HepG2 (cell line): ENCODE data around the gene PARD3. TPM values are rescaled to one million over a fixed set of nuclear protein-coding genes. Genes with fewer than 3 reads are reported as not detected.

Experiments
- ATAC-seq: fragments of 200-7000 bp; cut with Tn5 transposase; 3 replicates; pipeline ENCODE4 v1.9.1; 2020; ENCODE audit warnings: mild to moderate bottlenecking, moderate library complexity
- BruUV-seq: library from RNA; stranded (reverse); fragments of 400-500 nt; replicated peaks from 2 replicates; lab custom pipeline; 2021; lab: Mats Ljungman, UMichigan
- CTCF ChIA-PET: fragments of 300-600 bp; formaldehyde crosslinking; extraction: SDS; loops from one replicate; lab custom pipeline; 2021; ENCODE audit warnings: low total read pairs, inconsistent platforms, low intra/inter-chr PET ratio; lab: Yijun Ruan, JAX
- POLR2A ChIA-PET: fragments of 350-600 bp; sonication (Branson Sonifier 250); formaldehyde crosslinking; loops from one replicate; lab custom pipeline; 2020; ENCODE audit warnings: antibody characterized with exemption, inconsistent platforms; lab: Yijun Ruan, JAX
- DNase-seq: peaks from one replicate; pipeline ENCODE4 v3.0.0-alpha.2; 2015; ENCODE audit warnings: low spot score
- FAIRE-seq: peaks from 3 replicates; lab custom pipeline; 2011; peaks lifted over from hg19 to GRCh38; lab: Jason Lieb, UNC
- H2AFZ ChIP-seq: one replicate; pipeline ENCODE4 v1.6.1; 2011; ENCODE audit warnings: low read length, inconsistent platforms
- H3K27ac ChIP-seq: fragments of 300-600 bp; 3 replicates; pipeline ENCODE4 v1.8.0; 2011; ENCODE audit warnings: mixed run types, mild to moderate bottlenecking, mixed read lengths, low read length, inconsistent platforms; ENCODE audit not compliant: insufficient read depth; ENCODE audit errors: extremely low read length
- H3K27me3 ChIP-seq, 2 experiments: fragments of 200-600 bp in 1 of 2; 2 replicates in 1 of 2; 3 replicates in 1 of 2; pipeline versions ENCODE4 v1.6.0 to v1.8.0; 2011; ENCODE audit warnings: low read length in 2 of 2, mild to moderate bottlenecking in 2 of 2, moderate library complexity in 2 of 2, inconsistent platforms in 1 of 2; ENCODE audit not compliant: insufficient read depth in 2 of 2, control insufficient read depth in 1 of 2
- H3K36me3 ChIP-seq, 2 experiments: fragments of 200-600 bp in 1 of 2; replicated peaks in 1 of 2; 2 replicates in 1 of 2; 3 replicates in 1 of 2; pipeline versions ENCODE4 v1.5.1 to v1.8.0; 2011; ENCODE audit warnings: low read length in 2 of 2, inconsistent platforms in 1 of 2; ENCODE audit not compliant: insufficient read depth in 2 of 2, control insufficient read depth in 1 of 2
- H3K4me1 ChIP-seq: 2 replicates; pipeline ENCODE4 v1.5.1; 2012; ENCODE audit warnings: low read length, inconsistent platforms; ENCODE audit not compliant: insufficient read depth
- H3K4me2 ChIP-seq: 2 replicates; pipeline ENCODE4 v1.6.0; 2011; ENCODE audit warnings: low read depth, low read length, inconsistent platforms
- H3K4me3 ChIP-seq, 3 experiments: fragments of 200-600 bp in 1 of 3; sonication (generic), shearing (Covaris generic) in 1 of 3; replicated peaks in 1 of 3; 2 replicates each; pipeline ENCODE4 v1.5.1; 2011 to 2016; ENCODE audit warnings: low read length in 3 of 3, inconsistent platforms in 2 of 3, low read depth in 2 of 3, mild to moderate bottlenecking in 2 of 3, control low read depth in 1 of 3, mixed read lengths in 1 of 3; ENCODE audit not compliant: insufficient read depth in 1 of 3
- H3K79me2 ChIP-seq: one replicate; pipeline ENCODE4 v1.6.1; 2011; ENCODE audit warnings: low read length, inconsistent platforms; ENCODE audit not compliant: insufficient read depth
- H3K9ac ChIP-seq: 2 replicates; pipeline ENCODE4 v1.6.0; 2011; ENCODE audit warnings: mild to moderate bottlenecking, low read depth, low read length, inconsistent platforms; ENCODE audit not compliant: insufficient read depth
- H3K9me3 ChIP-seq: 2 replicates; pipeline ENCODE4 v1.5.1; 2012; ENCODE audit warnings: mild to moderate bottlenecking, low read length
- H4K20me1 ChIP-seq: 2 replicates; pipeline ENCODE4 v1.6.0; 2011; ENCODE audit warnings: inconsistent platforms, mild to moderate bottlenecking, low read length, moderate library complexity; ENCODE audit not compliant: insufficient read depth
- AFF4 ChIP-seq: sonication (generic); formaldehyde crosslinking; IDR thresholded peaks from 2 replicates; pipeline ENCODE4 v1.4.0; 2020; ENCODE audit warnings: missing genetic modification reagents
- FOXA1 ChIP-seq, 2 experiments: fragments of 450-650 bp in 1 of 2; sonication (generic) in 1 of 2; formaldehyde crosslinking in 1 of 2; IDR thresholded peaks; 2 replicates each; pipeline versions ENCODE4 v1.4.0 to v1.6.1; 2016 to 2020; ENCODE audit warnings: missing genetic modification reagents in 1 of 2
- IKZF1 ChIP-seq: fragments of 450-650 bp; IDR thresholded peaks from 2 replicates; pipeline ENCODE4 v1.7.1; 2016
- SMC3 ChIP-seq: IDR thresholded peaks from 2 replicates; pipeline ENCODE4 v1.6.1; 2011; ENCODE audit warnings: low read length, improper control_type of control experiment
- ZBTB8A ChIP-seq: sonication (generic); formaldehyde crosslinking; IDR thresholded peaks from 2 replicates; pipeline ENCODE4 v1.4.0; 2020; ENCODE audit warnings: mild to moderate bottlenecking, low read depth, missing genetic modification reagents, borderline replicate concordance
- ZFP36L1 ChIP-seq: sonication (generic); formaldehyde crosslinking; IDR thresholded peaks from 2 replicates; pipeline ENCODE4 v1.8.0; 2022; ENCODE audit warnings: mild to moderate bottlenecking, missing genetic modification reagents, moderate library complexity
- ZFP36L2 ChIP-seq: sonication (generic); formaldehyde crosslinking; IDR thresholded peaks from 2 replicates; pipeline ENCODE4 v1.4.0; 2020; ENCODE audit warnings: missing genetic modification reagents
- ZNF747 ChIP-seq: sonication (generic); formaldehyde crosslinking; IDR thresholded peaks from 2 replicates; pipeline ENCODE4 v1.8.1; 2023; ENCODE audit warnings: missing genetic modification reagents, mild to moderate bottlenecking, borderline replicate concordance
- WGBS: methylation state at CpG from one replicate; pipeline ENCODE4 v1.1.6; 2017; ENCODE audit warnings: low lambda C conversion rate; 5-methylcytosine and 5-hydroxymethylcytosine counted together
- in situ Hi-C: cut with HindIII; loops from 2 replicates; pipeline ENCODE4 v1.10.0; 2017; ENCODE audit warnings: low pct_unique_long_range_greater_than_20kb; ENCODE audit not compliant: extremely low pct_ligation_motif_present
- intact Hi-C: fragments of 100-400 bp; cut with micrococcal nuclease; formaldehyde crosslinking; loops from one replicate; pipeline ENCODE4 v1.10.0; 2022; ENCODE audit not compliant: unreplicated experiment
- polyA plus RNA-seq, 8 experiments: library from polyadenylated mRNA; depleted of rRNA in 3 of 8; stranded (reverse) in 7 of 8; unstranded in 1 of 8; fragments of >200 nt; fragmentation: Illumina TruSeq in 4 of 8; extraction: Trizol in 4 of 8; gene quantifications; 2 replicates each; pipeline versions ENCODE4 v1.2.1 to v1.2.3, GENCODE V29; 2011 to 2016; ENCODE audit warnings: low read depth in 4 of 8, missing spikeins in 1 of 8, mixed read lengths in 1 of 8; ENCODE audit not compliant: insufficient read depth in 1 of 8
- total RNA-seq, 5 experiments: library from RNA; depleted of rRNA; stranded (reverse); fragments of >200 nt; fragmentation: Illumina TruSeq; extraction: Trizol; gene quantifications; 2 replicates each; pipeline ENCODE4 v1.2.3, GENCODE V29; 2016; ENCODE audit warnings: low read depth in 1 of 5
- TF ChIP-seq, protein P1 (sequence below): sonication (generic); formaldehyde crosslinking; IDR thresholded peaks from 2 replicates; pipeline ENCODE4 v1.4.0; 2020; ENCODE audit warnings: missing genetic modification reagents, mild to moderate bottlenecking, borderline replicate concordance
- TF ChIP-seq, protein P2 (sequence below): sonication (generic); formaldehyde crosslinking; IDR thresholded peaks from 2 replicates; pipeline ENCODE4 v1.8.0; 2022; ENCODE audit warnings: mild to moderate bottlenecking, missing genetic modification reagents, borderline replicate concordance

PARD3 gene
- total and polyA plus RNA-seq, 2 of the 13 experiments (the other 11 are each of a cell fraction or from before 2014, with no cell fraction given) = 40.9 to 60.0 TPM

DNA sequence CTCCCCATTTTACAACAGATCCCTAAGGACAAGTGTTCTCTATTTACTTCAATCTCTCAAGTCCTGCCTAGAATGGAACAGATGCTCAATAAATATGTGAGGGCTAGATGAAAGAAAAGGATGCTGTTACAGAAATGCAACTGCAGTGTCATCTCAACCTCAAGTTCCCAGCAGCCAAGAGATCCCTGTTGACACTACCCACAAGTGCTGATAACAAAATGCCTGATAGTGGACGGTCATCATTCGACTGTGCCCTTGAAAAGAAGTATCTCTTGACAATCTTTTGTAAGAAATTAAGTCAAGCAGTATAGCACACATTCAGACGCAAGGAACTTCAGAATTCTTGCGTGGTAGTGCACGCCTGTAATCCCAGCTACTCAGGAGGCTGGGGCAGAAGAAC is 133.2 kb downstream of the PARD3 start:
- Histone ChIP-seq H3K4me3 (no peak overlapping the region), H3K27ac (no peak overlapping the region), H3K79me2 (peaks cover 45% of the 10 kb centered on the region), H4K20me1 (peaks cover 6% of the 10 kb centered on the region), H3K36me3 (peaks cover 0 to 4% of the 10 kb centered on the region in 2 experiments; a peak in 1 of 5 replicates), H3K4me2 (no peak overlapping the region), H3K4me1 (peaks cover 10% of the 10 kb centered on the region), H3K27me3 (no peaks in the 10 kb centered on the region), H3K9me3 (no peaks in the 10 kb centered on the region), H3K9ac (no peak overlapping the region), H2AFZ (no peak overlapping the region)
- ATAC-seq = no peak
- TF ChIP-seq FOXA1 (IDR thresholded peaks at IDR 0.05) (no peak), FOXA1 (CRISPR knock-in tag; IDR thresholded peaks at IDR 0.05) (peak; percentile 50)
- TF ChIP-seq, protein P1, sequence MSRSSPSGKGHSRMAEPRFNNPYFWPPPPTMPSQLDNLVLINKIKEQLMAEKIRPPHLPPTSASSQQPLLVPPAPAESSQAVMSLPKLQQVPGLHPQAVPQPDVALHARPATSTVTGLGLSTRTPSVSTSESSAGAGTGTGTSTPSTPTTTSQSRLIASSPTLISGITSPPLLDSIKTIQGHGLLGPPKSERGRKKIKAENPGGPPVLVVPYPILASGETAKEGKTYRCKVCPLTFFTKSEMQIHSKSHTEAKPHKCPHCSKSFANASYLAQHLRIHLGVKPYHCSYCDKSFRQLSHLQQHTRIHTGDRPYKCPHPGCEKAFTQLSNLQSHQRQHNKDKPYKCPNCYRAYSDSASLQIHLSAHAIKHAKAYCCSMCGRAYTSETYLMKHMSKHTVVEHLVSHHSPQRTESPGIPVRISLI (CRISPR knock-in tag) = no peak
- DNase-seq = no peak
- ChIA-PET POLR2A (no interaction called here), CTCF (no interaction called here)
- no peak for FAIRE-seq
- intact Hi-C loops = loop anchor here (5.0 to 10.0 kb wide), 2 partner anchors 53 to 145 kb away; no protein-coding TSS in a partner anchor
- 86% methylated on average over 5 of the region's 5 CpGs for WGBS
- in situ Hi-C loops = loop anchor here (10.0 kb wide), 1 partner anchor 293 kb away; no protein-coding TSS in a partner anchor
- no TSS peak for BruUV-seq

DNA sequence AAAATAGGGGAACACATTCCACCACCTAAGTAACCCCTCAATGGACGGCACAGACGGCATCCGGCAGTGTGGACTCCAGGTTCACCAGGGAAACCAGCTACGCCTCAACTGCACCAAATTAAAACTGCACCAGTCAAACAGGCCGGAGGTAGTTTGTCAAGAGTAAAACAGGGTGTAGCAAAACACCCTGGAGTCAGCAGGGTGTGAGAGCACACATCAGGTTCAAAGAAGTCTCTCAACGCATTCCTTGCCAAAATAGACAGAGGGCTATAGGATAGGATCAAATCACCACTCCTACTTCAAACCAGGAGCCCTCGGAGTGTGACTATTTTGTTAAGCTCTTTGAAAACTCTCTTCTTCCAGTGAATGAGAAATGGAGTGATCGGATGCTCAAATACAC is 135.9 kb downstream of the PARD3 start:
- no peak overlapping the region for H3K4me2 ChIP-seq
- POLR2A ChIA-PET = no interaction called here
- H3K36me3 ChIP-seq = peaks cover 0 to 4% of the 10 kb centered on the region in 2 experiments; a peak in 1 of 5 replicates
- H3K79me2 ChIP-seq = peaks cover 44% of the 10 kb centered on the region
- ATAC-seq = no peak
- CTCF ChIA-PET = no interaction called here
- H2AFZ ChIP-seq = no peak overlapping the region
- no TSS peak for BruUV-seq
- no peak overlapping the region for H3K9ac ChIP-seq
- DNase-seq = no peak
- peaks cover 10% of the 10 kb centered on the region for H3K4me1 ChIP-seq
- H3K27ac ChIP-seq = no peak overlapping the region
- intact Hi-C loops (no loop called here), in situ Hi-C loops (no loop called here)
- H4K20me1 ChIP-seq = peaks cover 4% of the 10 kb centered on the region
- no peaks in the 10 kb centered on the region for H3K9me3 ChIP-seq
- no peak overlapping the region for H3K4me3 ChIP-seq
- WGBS = over 99% methylated on average over 8 of the region's 8 CpGs
- no peak for FAIRE-seq
- H3K27me3 ChIP-seq = no peaks in the 10 kb centered on the region
- no peak for TF ChIP-seq ZBTB8A
- no peak for TF ChIP-seq AFF4 (CRISPR knock-in tag)
- no peak for TF ChIP-seq ZFP36L2 (CRISPR knock-in tag)
- TF ChIP-seq ZNF747 (CRISPR knock-in tag) = no peak
- no peak for TF ChIP-seq ZFP36L1 (CRISPR knock-in tag)
- TF ChIP-seq IKZF1 = no peak
- no peak for TF ChIP-seq SMC3
- TF ChIP-seq, protein P2, sequence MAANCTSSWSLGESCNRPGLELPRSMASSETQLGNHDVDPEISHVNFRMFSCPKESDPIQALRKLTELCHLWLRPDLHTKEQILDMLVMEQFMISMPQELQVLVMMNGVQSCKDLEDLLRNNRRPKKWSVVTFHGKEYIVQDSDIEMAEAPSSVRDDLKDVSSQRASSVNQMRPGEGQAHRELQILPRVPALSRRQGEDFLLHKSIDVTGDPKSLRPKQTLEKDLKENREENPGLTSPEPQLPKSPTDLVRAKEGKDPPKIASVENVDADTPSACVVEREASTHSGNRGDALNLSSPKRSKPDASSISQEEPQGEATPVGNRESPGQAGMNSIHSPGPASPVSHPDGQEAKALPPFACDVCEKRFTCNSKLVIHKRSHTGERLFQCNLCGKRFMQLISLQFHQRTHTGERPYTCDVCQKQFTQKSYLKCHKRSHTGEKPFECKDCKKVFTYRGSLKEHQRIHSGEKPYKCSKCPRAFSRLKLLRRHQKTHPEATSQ (CRISPR knock-in tag) = no peak
